Esophagus squamous epithelium (tissue), 4 donors: Measurements from ENCODE around the gene SLC25A29.

Source experiments
- POLR2A ChIP-seq, 4 donors: fragments of 450-650 bp; IDR thresholded peaks; one replicate each; pipeline ENCODE4 v1.6.1; 2017; ENCODE audit warnings: antibody characterized with exemption in 4 of 4, mild to moderate bottlenecking in 4 of 4, moderate library complexity in 3 of 4
- TF ChIP-seq, protein P1 (sequence below), 6 experiments: fragments of 450-650 bp in 4 of 6; fragments of 200-600 bp in 2 of 6; sonication (generic) in 2 of 6; IDR thresholded peaks; one replicate each; pipeline ENCODE4 v1.5.1; 2016 to 2019; ENCODE audit warnings: antibody characterized with exemption in 6 of 6, mild to moderate bottlenecking in 4 of 6, moderate library complexity in 4 of 6

DNA sequence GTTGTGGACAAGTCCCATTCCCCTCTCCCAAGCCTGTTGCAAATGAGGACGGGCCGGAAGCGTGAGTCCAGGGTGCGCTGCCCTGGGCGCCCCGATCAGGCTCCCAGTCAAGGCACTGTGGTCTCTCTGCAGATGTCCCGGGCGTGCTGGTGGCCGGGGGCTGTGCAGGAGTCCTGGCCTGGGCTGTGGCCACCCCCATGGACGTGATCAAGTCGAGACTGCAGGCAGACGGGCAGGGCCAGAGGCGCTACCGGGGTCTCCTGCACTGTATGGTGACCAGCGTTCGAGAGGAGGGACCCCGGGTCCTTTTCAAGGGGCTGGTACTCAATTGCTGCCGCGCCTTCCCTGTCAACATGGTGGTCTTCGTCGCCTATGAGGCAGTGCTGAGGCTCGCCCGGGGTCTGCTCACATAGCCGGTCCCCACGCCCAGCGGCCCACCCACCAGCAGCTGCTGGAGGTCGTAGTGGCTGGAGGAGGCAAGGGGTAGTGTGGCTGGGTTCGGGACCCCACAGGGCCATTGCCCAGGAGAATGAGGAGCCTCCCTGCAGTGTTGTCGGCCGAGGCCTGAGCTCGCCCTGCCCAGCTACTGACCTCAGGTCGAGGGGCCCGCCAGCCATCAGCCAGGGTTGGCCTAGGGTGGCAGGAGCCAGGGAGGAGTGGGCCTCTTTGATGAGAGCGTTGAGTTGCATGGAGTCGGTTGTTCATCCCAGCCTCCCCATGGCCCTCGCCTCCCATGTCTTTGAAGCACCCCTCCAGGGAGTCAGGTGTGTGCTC is 23.2 kb upstream of the SLC25A29 start:
- TF ChIP-seq, protein P1, sequence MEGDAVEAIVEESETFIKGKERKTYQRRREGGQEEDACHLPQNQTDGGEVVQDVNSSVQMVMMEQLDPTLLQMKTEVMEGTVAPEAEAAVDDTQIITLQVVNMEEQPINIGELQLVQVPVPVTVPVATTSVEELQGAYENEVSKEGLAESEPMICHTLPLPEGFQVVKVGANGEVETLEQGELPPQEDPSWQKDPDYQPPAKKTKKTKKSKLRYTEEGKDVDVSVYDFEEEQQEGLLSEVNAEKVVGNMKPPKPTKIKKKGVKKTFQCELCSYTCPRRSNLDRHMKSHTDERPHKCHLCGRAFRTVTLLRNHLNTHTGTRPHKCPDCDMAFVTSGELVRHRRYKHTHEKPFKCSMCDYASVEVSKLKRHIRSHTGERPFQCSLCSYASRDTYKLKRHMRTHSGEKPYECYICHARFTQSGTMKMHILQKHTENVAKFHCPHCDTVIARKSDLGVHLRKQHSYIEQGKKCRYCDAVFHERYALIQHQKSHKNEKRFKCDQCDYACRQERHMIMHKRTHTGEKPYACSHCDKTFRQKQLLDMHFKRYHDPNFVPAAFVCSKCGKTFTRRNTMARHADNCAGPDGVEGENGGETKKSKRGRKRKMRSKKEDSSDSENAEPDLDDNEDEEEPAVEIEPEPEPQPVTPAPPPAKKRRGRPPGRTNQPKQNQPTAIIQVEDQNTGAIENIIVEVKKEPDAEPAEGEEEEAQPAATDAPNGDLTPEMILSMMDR (IDR thresholded peaks at IDR 0.05) = no peak
- TF ChIP-seq POLR2A (IDR thresholded peaks at IDR 0.05) = no peak
